Testis (tissue), 2 donors: Measurements from ENCODE around the gene AVL9.

Source experiments
- POLR2A ChIP-seq: fragments of 450-650 bp; IDR thresholded peaks from one replicate; pipeline ENCODE4 v1.6.1; 2017; ENCODE audit warnings: antibody characterized with exemption, mild to moderate bottlenecking, moderate library complexity
- TF ChIP-seq, protein P1 (sequence below), 3 experiments: fragments of 450-650 bp in 2 of 3; fragments of 200-600 bp in 1 of 3; sonication (generic) in 1 of 3; IDR thresholded peaks; one replicate each; pipeline ENCODE4 v1.5.1; 2016 to 2019; ENCODE audit warnings: antibody characterized with exemption in 3 of 3, mild to moderate bottlenecking in 2 of 3, moderate library complexity in 1 of 3

GRCh38 chr7:32531402-32531801, 36.1 kb downstream of the AVL9 start:
- TF ChIP-seq, protein P1, sequence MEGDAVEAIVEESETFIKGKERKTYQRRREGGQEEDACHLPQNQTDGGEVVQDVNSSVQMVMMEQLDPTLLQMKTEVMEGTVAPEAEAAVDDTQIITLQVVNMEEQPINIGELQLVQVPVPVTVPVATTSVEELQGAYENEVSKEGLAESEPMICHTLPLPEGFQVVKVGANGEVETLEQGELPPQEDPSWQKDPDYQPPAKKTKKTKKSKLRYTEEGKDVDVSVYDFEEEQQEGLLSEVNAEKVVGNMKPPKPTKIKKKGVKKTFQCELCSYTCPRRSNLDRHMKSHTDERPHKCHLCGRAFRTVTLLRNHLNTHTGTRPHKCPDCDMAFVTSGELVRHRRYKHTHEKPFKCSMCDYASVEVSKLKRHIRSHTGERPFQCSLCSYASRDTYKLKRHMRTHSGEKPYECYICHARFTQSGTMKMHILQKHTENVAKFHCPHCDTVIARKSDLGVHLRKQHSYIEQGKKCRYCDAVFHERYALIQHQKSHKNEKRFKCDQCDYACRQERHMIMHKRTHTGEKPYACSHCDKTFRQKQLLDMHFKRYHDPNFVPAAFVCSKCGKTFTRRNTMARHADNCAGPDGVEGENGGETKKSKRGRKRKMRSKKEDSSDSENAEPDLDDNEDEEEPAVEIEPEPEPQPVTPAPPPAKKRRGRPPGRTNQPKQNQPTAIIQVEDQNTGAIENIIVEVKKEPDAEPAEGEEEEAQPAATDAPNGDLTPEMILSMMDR (IDR thresholded peaks at IDR 0.05) = no peak
- no peak for TF ChIP-seq POLR2A
